ENCODE results near the gene DDX49.
"Not testable (repeated sequence)": the region's sequence is repeated elsewhere in the genome, so short reads cannot be mapped to it uniquely, and the experiment has no call there.

DDX49 gene

GRCh38 chr19:18910801-18911436, 8.6 kb upstream of the DDX49 start:
- DNase-seq (ENCODE audit: low spot score) = no peak

GRCh38 chr19:18912933-18913332, 6.6 kb upstream of the DDX49 start:
- DNase-seq (ENCODE audit: low spot score) = no peak

- DNase-seq (ENCODE audit: low spot score) = no peak
These were observed 6.0 kb upstream of the DDX49 start for GRCh38 chr19:18913466-18913865.

GRCh38 chr19:18915639-18916038, 3.9 kb upstream of the DDX49 start:
- peak; percentile 46 for DNase-seq (ENCODE audit: low spot score)

GRCh38 chr19:18917593-18917992, 1.9 kb upstream of the DDX49 start:
- not testable (repeated sequence) for DNase-seq (ENCODE audit: low spot score)

- DNase-seq (ENCODE audit: low spot score) = no peak
These were observed 342 bp downstream of the DDX49 start for GRCh38 chr19:18919900-18920214.

GRCh38 chr19:18920400-18920799, 885 bp downstream of the DDX49 start:
- DNase-seq (ENCODE audit: low spot score) = no peak

- no peak for DNase-seq (ENCODE audit: low spot score)
These were observed 2.1 kb downstream of the DDX49 start for GRCh38 chr19:18921593-18921992.

- DNase-seq (ENCODE audit: low spot score) = no peak
These were observed 2.9 kb downstream of the DDX49 start for GRCh38 chr19:18922228-18922985.

GRCh38 chr19:18924684-18925213, 5.2 kb downstream of the DDX49 start:
- DNase-seq (ENCODE audit: low spot score) = no peak

- no peak for DNase-seq (ENCODE audit: low spot score)
These were observed 8.7 kb downstream of the DDX49 start for GRCh38 chr19:18928018-18928805.

- DNase-seq (ENCODE audit: low spot score) = no peak
These were observed 9.8 kb downstream of the DDX49 start for GRCh38 chr19:18929311-18929710.

- DNase-seq (ENCODE audit: low spot score) = no peak
These were observed 12.0 kb downstream of the DDX49 start for GRCh38 chr19:18931316-18932162.

- DNase-seq (ENCODE audit: low spot score) = peak; percentile 79
These were observed 12.8 kb downstream of the DDX49 start for GRCh38 chr19:18932216-18932841.

- DNase-seq (ENCODE audit: low spot score) = no peak
These were observed 13.8 kb downstream of the DDX49 start for GRCh38 chr19:18933297-18933696.

- DNase-seq (ENCODE audit: low spot score) = no peak
These were observed 19.6 kb downstream of the DDX49 start for GRCh38 chr19:18939163-18939562.

GRCh38 chr19:18939922-18940768, 20.6 kb downstream of the DDX49 start:
- DNase-seq (ENCODE audit: low spot score) = no peak

- DNase-seq (ENCODE audit: low spot score) = peak; percentile 71
These were observed 21.5 kb downstream of the DDX49 start, which contains the start of gene HOMER3 for GRCh38 chr19:18940769-18941627. Gene HOMER3 (minus strand): TSS chr19:18941217. CDS start chr19:18938982, 2,235 bp downstream.

- no peak for DNase-seq (ENCODE audit: low spot score)
These were observed 22.3 kb downstream of the DDX49 start for GRCh38 chr19:18941628-18942354.

Measured in activated CD4-positive, alpha-beta T cell treated with anti-CD3 and anti-CD28 coated beads, Interleukin-2, Interleukin-4, amounts not matched to agents 100 ng/mL and 50 ng/mL, durations not matched to agents 16 hours and 8 hours (primary cell).